Cerebellar cortex (tissue), 1 donor: ENCODE results near the gene KLF18.
A peak's percentile ranks its signal among the peaks of the same experiment; 100 is the strongest.
"Not testable (repeated sequence)": the region's sequence is repeated elsewhere in the genome, so short reads cannot be mapped to it uniquely, and the experiment has no call there.

Experiments
- DNase-seq: peaks from one replicate; pipeline ENCODE4 v3.0.0-alpha.2; 2015; ENCODE audit warnings: low spot score

The KLF18 gene

GRCh38 chr1:44120398-44120949 is 21.0 kb downstream of the KLF18 start:
- DNase-seq: no peak

- DNase-seq: no peak
Measured at GRCh38 chr1:44119525-44119924, 21.9 kb downstream of the KLF18 start.

DNA sequence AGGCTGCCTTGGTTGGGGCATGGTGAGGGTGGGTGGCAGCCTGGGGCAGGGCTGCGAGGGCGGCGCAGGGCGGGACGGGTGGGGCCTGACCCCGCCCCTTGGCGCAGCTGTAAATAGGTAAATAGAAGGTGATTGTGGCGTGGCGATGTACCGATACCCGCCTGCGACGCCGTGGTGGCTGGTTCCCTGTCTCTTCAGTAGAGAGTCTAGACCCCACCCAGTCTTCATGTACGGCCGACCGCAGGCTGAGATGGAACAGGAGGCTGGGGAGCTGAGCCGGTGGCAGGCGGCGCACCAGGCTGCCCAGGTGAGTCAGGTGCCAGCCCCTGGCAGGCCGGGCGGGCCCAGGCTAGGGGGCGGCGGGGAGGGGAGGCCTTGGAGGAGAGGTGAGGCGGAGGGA is 22.7 kb downstream of the KLF18 start, which contains the start of gene KLF17:
TSS of gene KLF17 (plus strand) at position 140 of the 400 bp plus-strand sequence. CDS start at position 227, 87 bp downstream.
- DNase-seq: no peak

GRCh38 chr1:44117272-44117671 is 24.2 kb downstream of the KLF18 start:
- DNase-seq: not testable (repeated sequence)

DNA sequence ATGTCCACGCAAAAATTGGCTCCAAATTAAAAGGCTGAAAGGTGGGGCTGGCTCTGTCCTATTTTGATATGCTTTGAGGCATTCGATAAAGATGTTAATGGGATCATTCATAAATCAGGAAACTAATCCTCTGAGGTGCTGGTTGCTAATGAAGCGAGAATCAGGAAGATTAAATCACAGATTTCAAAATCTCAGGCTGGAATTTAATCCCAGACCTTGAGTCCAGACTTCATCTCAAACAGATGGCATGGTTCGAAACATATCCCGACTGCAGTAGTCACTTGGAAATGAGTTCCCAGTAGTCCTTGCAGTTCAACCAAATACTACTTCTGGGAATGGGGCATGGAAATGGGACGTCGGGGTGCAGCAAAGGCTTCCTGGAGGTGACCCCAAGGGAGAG is 27.3 kb downstream of the KLF18 start:
- DNase-seq: no peak

DNA sequence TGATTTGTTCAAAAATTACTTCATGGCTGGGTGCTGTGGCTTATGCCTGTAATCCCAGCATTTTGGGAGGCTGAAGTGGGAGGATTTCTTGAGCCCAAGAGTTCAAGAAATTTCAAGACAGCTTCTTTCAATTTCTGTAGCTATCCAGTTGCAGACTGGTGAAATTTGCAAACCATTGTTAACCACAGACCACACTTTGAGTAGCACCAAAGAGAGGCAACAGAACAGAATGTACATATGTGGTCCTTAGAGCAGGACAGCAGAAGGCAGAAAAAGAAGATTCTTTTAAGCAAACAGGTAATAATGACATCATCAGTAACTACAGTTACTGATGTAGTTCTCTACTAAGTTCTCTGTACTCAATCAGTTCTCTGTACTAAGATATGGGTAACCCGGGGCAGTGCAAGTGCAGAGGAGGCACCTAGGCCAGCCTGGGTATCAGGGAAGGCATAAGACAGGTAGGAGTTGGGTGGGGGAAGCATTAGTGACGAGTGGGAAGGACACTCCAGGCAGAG is 28.3 kb downstream of the KLF18 start:
- no peak for DNase-seq

DNA sequence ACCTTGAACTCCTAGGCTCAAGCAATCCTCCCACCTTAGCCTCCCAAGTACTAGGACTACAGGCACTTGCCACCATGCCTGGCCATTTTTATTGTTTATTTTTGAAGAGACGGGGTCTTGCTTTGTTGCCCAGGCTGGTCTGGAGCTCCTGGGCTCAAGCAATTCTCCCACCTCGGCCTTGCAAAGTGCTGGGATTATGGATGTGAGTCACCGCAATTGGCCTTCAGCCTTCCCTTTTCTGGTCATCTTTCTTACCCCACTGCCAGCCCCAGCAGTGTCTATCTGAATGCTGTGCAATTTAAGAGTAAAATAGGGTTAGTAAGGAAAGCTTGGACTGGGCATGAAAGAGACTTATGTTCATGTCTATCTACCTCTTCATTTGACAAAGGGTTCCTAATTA is 28.9 kb downstream of the KLF18 start:
- DNase-seq: no peak

- no peak for DNase-seq
Measured at GRCh38 chr1:44111861-44112260, 29.6 kb downstream of the KLF18 start.

GRCh38 chr1:44110916-44111315 is 30.5 kb downstream of the KLF18 start:
- no peak for DNase-seq

DNA sequence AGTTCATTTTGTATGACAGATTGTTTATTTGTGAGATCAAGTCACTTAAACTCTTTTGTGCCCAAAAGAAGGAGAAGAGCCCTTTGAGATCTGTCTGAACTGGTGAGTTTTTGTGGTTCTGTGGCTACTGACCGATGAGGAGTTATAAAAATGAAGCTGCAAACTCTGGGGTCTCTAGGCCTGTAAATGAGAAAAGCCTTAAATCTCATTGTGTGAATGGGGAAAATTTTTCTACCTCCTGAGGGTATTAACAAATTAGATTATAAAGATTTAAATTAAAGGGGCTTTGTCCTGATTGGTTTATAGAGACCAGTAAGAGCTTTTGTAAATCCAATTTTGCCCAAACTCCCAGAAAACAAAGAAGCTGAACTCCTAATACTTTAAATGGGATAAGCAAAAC is 32.5 kb downstream of the KLF18 start:
- no peak for DNase-seq

DNA sequence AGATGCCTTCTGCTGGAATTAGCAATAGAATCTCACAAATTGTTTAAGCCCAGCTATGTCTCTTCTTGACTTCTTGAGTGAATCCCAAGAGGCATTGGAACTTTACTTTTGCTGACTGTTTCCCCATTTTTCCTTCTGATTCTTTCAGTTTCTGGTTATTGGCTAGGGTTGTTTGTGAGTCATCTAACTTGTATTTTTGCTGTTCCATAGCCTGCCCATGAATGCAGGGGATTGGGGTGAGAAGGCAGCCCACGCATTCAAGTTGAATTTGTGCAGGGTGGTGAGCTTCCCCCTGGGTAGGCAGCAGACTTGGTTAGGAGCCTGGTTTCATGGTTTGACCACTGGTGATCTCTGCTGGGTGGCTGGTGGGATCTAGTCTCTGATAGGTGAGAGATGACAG is 33.2 kb downstream of the KLF18 start:
- DNase-seq: no peak

DNA sequence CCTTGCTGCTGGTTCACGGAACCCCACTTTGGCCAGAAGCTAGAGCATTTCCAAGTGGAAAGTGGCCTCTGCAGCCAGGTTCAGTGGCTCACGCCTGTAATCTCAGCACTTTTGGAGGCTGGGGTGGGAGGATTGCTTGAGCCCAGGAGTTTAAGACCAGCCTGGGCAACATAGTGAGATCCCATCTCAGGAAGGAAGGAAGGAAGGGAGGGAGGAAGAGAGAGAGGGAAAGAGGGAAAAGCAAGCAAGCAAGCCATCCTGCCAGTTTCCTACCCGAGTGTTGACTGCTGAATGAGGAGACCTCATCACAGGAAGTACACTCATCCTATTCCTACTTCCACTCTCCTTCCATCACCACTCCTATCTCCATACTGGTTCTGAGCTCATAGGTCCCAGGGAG is 35.6 kb downstream of the KLF18 start:
- no peak for DNase-seq

DNA sequence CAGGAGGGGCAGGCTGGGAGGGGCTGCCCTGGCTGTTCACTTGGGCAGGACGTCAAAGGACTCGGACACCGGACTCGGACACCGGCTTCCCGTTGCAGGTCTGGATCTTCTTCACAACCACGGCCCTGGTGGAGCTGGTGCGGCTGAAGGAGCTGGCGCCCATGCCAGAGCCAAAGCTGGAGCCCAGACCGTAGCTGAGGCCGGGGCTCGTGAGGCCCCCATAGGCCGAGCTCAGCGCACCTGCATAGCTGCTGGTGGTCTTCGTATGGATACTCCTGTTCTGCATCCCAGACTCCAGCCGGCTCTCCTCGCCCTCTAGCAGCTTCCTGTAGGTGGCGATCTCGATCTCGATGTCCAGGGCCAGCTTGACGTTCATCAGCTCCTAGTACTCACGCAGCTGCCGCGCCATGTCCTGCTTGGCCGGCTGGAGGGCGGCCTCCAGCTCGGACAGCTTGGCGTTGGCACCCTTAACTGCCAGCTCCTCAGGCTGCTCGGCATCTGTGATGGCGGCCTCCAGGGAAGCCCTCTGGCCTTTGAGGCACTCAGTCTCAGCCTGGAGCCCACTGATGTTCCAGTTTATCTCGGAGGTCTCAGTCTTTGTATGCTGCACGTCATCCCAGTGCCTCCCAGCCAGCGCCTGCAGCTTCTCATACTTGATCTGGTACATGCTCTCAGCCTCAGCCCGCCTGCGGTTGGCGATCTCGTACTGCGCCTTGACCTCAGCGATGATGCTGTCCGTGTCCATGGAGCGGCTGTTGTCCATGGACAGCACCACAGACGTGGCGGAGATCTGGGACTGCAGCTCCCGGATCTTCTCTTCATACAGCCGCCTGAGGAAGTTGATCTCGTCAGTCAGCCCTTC is 37.9 kb downstream of the KLF18 start:
- DNase-seq: peak; percentile 5

DNA sequence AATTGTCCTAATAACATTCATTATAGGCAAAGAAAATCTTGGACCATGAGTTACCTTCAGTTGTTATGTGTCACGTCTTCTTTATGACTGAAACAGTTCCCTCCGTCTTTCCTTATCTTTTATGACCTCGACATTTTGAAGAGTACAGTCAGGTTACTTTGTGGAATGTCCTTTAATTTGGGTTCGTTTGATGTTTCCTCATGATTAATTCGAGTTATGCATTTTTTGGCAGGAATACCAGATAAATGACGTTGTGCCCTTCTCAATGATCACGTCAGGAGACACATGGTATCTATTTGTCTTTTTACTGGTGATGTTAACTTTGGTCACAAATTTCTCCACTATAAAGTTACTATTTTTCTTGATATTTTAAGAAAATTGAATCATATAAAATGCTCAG is 40.1 kb downstream of the KLF18 start:
- DNase-seq: no peak

DNA sequence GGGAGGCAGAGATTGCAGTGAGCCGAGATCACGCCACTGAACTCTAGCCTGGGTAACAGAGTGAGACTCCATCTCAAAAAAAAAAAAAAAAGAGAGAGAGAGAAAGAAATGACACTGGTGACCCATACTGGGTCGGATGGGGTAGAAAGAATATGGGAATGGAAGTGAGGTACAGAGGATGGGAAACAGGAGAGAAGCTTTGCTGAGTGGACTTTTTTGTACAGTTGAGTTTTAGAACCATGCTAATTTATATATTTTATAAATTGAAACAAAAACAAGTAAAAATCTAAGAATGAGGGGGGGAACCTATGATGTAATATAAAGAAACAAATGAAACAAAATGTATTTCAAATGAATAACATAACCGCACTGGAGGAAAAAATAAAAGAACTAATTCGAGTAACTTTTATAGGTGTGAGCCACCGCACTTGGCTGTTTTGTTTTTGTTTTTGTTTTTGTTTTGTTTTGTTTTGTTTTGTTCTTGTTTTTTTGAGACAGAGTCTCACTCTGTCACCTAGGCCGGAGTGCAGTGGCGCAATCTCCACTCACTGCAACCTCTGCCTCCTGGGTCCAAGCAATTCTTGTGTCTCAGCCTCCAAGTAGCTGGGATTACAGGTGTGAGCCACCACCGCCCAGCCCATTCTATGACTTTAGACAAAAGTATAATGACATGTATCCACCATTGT is 41.1 kb downstream of the KLF18 start:
- no peak for DNase-seq

DNA sequence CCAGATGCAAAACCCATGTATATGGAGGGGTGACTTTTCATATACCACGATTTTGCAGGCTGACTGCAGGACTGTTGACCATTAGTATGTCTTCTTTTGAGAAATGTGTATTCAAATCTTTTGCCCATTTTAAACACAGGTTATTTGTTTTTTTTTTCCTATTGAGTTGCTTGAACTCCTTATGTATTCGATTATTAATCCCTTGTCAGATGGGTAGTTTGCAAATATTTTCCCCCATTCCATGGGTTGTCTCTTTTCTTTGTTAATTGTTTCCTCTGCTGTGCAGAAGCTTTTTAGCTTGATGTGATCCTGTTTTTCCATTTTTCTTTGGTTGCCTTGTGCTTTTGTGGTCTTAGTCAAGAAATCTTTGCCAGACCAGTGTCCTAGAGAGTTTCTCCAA is 47.4 kb downstream of the KLF18 start:
- DNase-seq: no peak

- DNase-seq: no peak
Measured at GRCh38 chr1:44090429-44091252, 50.8 kb downstream of the KLF18 start.

- DNase-seq: no peak
Measured at GRCh38 chr1:44089371-44090048, 51.9 kb downstream of the KLF18 start.
